ENCODE results near the gene ZNF554. TPM values are rescaled to one million over a fixed set of nuclear protein-coding genes. Genes with fewer than 3 reads are reported as not detected.

ZNF554 gene
- total and polyA plus RNA-seq, 9 donors, result 4.5 to 7.3 (median 5.4) TPM

- peak overlapping the region; percentile 77 for H3K27ac ChIP-seq (ENCODE audit: low read length)
- H3K4me3 ChIP-seq (ENCODE audit: low read length), result no peak overlapping the region
- H3K36me3 ChIP-seq (ENCODE audit: control insufficient read depth, insufficient read depth, low read length), result peaks cover 16% of the 10 kb centered on the region
- H3K27me3 ChIP-seq (ENCODE audit: control insufficient read depth, insufficient read depth, low read length), result no peaks in the 10 kb centered on the region
- 71% methylated on average over 7 of the region's 14 CpGs for WGBS (ENCODE audit: insufficient coverage)
- peaks cover 82% of the 10 kb centered on the region for H3K4me1 ChIP-seq (ENCODE audit: control insufficient read depth, insufficient read depth, low read length)
- DNase-seq, result no peak
- no peaks in the 10 kb centered on the region for H3K9me3 ChIP-seq (replicated peaks; ENCODE audit: control insufficient read depth, low read depth, low read length)
These were observed 40.4 kb upstream of the ZNF554 start for GRCh38 chr19:2779121-2779740.

- Histone ChIP-seq H3K27ac (ENCODE audit: low read length) (no peak overlapping the region), H3K4me1 (ENCODE audit: control insufficient read depth, insufficient read depth, low read length) (peaks cover 80% of the 10 kb centered on the region)
These were observed 39.4 kb upstream of the ZNF554 start for GRCh38 chr19:2780284-2780683.

GRCh38 chr19:2782329-2782935 lies 37.2 kb upstream of the ZNF554 start:
- peak overlapping the region; percentile 89 for H3K27ac ChIP-seq (ENCODE audit: low read length)
- H3K36me3 ChIP-seq (ENCODE audit: control insufficient read depth, insufficient read depth, low read length), result peaks cover 16% of the 10 kb centered on the region
- H3K9me3 ChIP-seq (replicated peaks; ENCODE audit: control insufficient read depth, low read depth, low read length), result no peaks in the 10 kb centered on the region
- peak overlapping the region; percentile 100 for H3K4me3 ChIP-seq (ENCODE audit: low read length)
- H3K27me3 ChIP-seq (ENCODE audit: control insufficient read depth, insufficient read depth, low read length), result no peaks in the 10 kb centered on the region
- WGBS (ENCODE audit: insufficient coverage), result 1% methylated on average over 19 of the region's 24 CpGs
- DNase-seq, result no peak
- peaks cover 71% of the 10 kb centered on the region for H3K4me1 ChIP-seq (ENCODE audit: control insufficient read depth, insufficient read depth, low read length)

More at GRCh38 chr19:2780284-2780683, 39.4 kb upstream of the ZNF554 start:
- Histone ChIP-seq H3K27me3 (ENCODE audit: control insufficient read depth, insufficient read depth, low read length) (no peaks in the 10 kb centered on the region), H3K36me3 (ENCODE audit: control insufficient read depth, insufficient read depth, low read length) (peaks cover 16% of the 10 kb centered on the region), H3K9me3 (replicated peaks; ENCODE audit: control insufficient read depth, low read depth, low read length) (no peaks in the 10 kb centered on the region), H3K4me3 (ENCODE audit: low read length) (no peak overlapping the region)
- no peak for DNase-seq
- 86% methylated on average over 7 of the region's 7 CpGs for WGBS (ENCODE audit: insufficient coverage)

GRCh38 chr19:2782936-2783780 lies 36.5 kb upstream of the ZNF554 start, which contains the start of gene SGTA:
TSS of gene SGTA (minus strand) at chr19:2783273. CDS start at chr19:2769068, 14,205 bp downstream.
- Histone ChIP-seq H3K4me3 (ENCODE audit: low read length) (peak within 1 kb of the TSS; percentile 100), H3K27me3 (ENCODE audit: control insufficient read depth, insufficient read depth, low read length) (no peaks in the 10 kb centered on the region), H3K9me3 (replicated peaks; ENCODE audit: control insufficient read depth, low read depth, low read length) (no peaks in the 10 kb centered on the region), H3K4me1 (ENCODE audit: control insufficient read depth, insufficient read depth, low read length) (peaks cover 64% of the 10 kb centered on the region), H3K27ac (ENCODE audit: low read length) (peak within 1 kb of the TSS; percentile 89), H3K36me3 (ENCODE audit: control insufficient read depth, insufficient read depth, low read length) (peaks cover 21% of the 10 kb centered on the region)
- DNase-seq, result peak; percentile 99
- 0% methylated on average over 59 of the region's 68 CpGs for WGBS (ENCODE audit: insufficient coverage)

- Histone ChIP-seq H3K4me1 (ENCODE audit: control insufficient read depth, insufficient read depth, low read length) (peaks cover 58% of the 10 kb centered on the region), H3K27me3 (ENCODE audit: control insufficient read depth, insufficient read depth, low read length) (no peaks in the 10 kb centered on the region), H3K4me3 (ENCODE audit: low read length) (peak overlapping the region; percentile 18), H3K27ac (ENCODE audit: low read length) (peak overlapping the region; percentile 89), H3K9me3 (replicated peaks; ENCODE audit: control insufficient read depth, low read depth, low read length) (no peaks in the 10 kb centered on the region), H3K36me3 (ENCODE audit: control insufficient read depth, insufficient read depth, low read length) (peaks cover 16% of the 10 kb centered on the region)
- WGBS (ENCODE audit: insufficient coverage), result 81% methylated on average over 4 of the region's 7 CpGs
- no peak for DNase-seq
These were observed 35.9 kb upstream of the ZNF554 start for GRCh38 chr19:2783781-2784145.

- H3K27ac ChIP-seq (ENCODE audit: low read length), result peak within 1 kb of the TSS; percentile 80
- H3K9me3 ChIP-seq (replicated peaks; ENCODE audit: control insufficient read depth, low read depth, low read length), result no peaks in the 10 kb centered on the region
- peaks cover 43% of the 10 kb centered on the region for H3K4me1 ChIP-seq (ENCODE audit: control insufficient read depth, insufficient read depth, low read length)
- peaks cover 12% of the 10 kb centered on the region for H3K36me3 ChIP-seq (ENCODE audit: control insufficient read depth, insufficient read depth, low read length)
- peak; percentile 100 for DNase-seq
- peak within 1 kb of the TSS; percentile 93 for H3K4me3 ChIP-seq (ENCODE audit: low read length)
- under 1% methylated on average over 62 of the region's 78 CpGs for WGBS (ENCODE audit: insufficient coverage)
- H3K27me3 ChIP-seq (ENCODE audit: control insufficient read depth, insufficient read depth, low read length), result no peaks in the 10 kb centered on the region
These were observed 34.2 kb upstream of the ZNF554 start, which contains the start of gene THOP1 for GRCh38 chr19:2785244-2785997. TSS of gene THOP1 (plus strand) at chr19:2785503. CDS start at chr19:2785663, 160 bp downstream.

- H3K4me3 ChIP-seq (ENCODE audit: low read length), result no peak overlapping the region
- H3K36me3 ChIP-seq (ENCODE audit: control insufficient read depth, insufficient read depth, low read length), result peaks cover 25% of the 10 kb centered on the region
These were observed 32.6 kb upstream of the ZNF554 start for GRCh38 chr19:2787115-2787514.

GRCh38 chr19:2788237-2788636 lies 31.4 kb upstream of the ZNF554 start:
- H3K27me3 ChIP-seq (ENCODE audit: control insufficient read depth, insufficient read depth, low read length), result no peaks in the 10 kb centered on the region
- peaks cover 22% of the 10 kb centered on the region for H3K4me1 ChIP-seq (ENCODE audit: control insufficient read depth, insufficient read depth, low read length)
- H3K36me3 ChIP-seq (ENCODE audit: control insufficient read depth, insufficient read depth, low read length), result peaks cover 31% of the 10 kb centered on the region
- 87% methylated on average over 5 of the region's 5 CpGs for WGBS (ENCODE audit: insufficient coverage)
- no peak for DNase-seq
- no peaks in the 10 kb centered on the region for H3K9me3 ChIP-seq (replicated peaks; ENCODE audit: control insufficient read depth, low read depth, low read length)
- H3K27ac ChIP-seq (ENCODE audit: low read length), result no peak overlapping the region
- no peak overlapping the region for H3K4me3 ChIP-seq (ENCODE audit: low read length)

More at GRCh38 chr19:2787115-2787514, 32.6 kb upstream of the ZNF554 start:
- H3K27ac ChIP-seq (ENCODE audit: low read length), result no peak overlapping the region
- H3K9me3 ChIP-seq (replicated peaks; ENCODE audit: control insufficient read depth, low read depth, low read length), result no peaks in the 10 kb centered on the region
- no peaks in the 10 kb centered on the region for H3K27me3 ChIP-seq (ENCODE audit: control insufficient read depth, insufficient read depth, low read length)
- 84% methylated on average over 7 of the region's 8 CpGs for WGBS (ENCODE audit: insufficient coverage)
- no peak for DNase-seq
- peaks cover 28% of the 10 kb centered on the region for H3K4me1 ChIP-seq (ENCODE audit: control insufficient read depth, insufficient read depth, low read length)

GRCh38 chr19:2790194-2790556 lies 29.5 kb upstream of the ZNF554 start:
- H3K27me3 ChIP-seq (ENCODE audit: control insufficient read depth, insufficient read depth, low read length), result no peaks in the 10 kb centered on the region
- H3K9me3 ChIP-seq (replicated peaks; ENCODE audit: control insufficient read depth, low read depth, low read length), result no peaks in the 10 kb centered on the region
- H3K4me3 ChIP-seq (ENCODE audit: low read length), result no peak overlapping the region
- 95% methylated on average over 9 of the region's 14 CpGs for WGBS (ENCODE audit: insufficient coverage)
- peaks cover 9% of the 10 kb centered on the region for H3K4me1 ChIP-seq (ENCODE audit: control insufficient read depth, insufficient read depth, low read length)
- no peak for DNase-seq
- H3K36me3 ChIP-seq (ENCODE audit: control insufficient read depth, insufficient read depth, low read length), result peaks cover 42% of the 10 kb centered on the region
- H3K27ac ChIP-seq (ENCODE audit: low read length), result no peak overlapping the region

Measured in muscle of leg (tissue), 11 donors.